Fibroblast of lung (primary cell): Measurements from ENCODE around the gene DUSP1. TPM values are rescaled to one million over a fixed set of nuclear protein-coding genes. Genes with fewer than 3 reads are reported as not detected.

Source experiments
- DNase-seq, 2 donors: peaks; one replicate each; pipeline versions ENCODE4 v3.0.0 to v3.0.0-alpha.2; 2010; ENCODE audit warnings: low read depth in 2 of 2
- H2AFZ ChIP-seq: 2 replicates; pipeline ENCODE4 v1.5.1; 2012; ENCODE audit warnings: low read length, control low read depth, inconsistent platforms
- H3K27ac ChIP-seq: 2 replicates; pipeline ENCODE4 v1.5.1; 2011; ENCODE audit warnings: low read length, control low read depth; ENCODE audit not compliant: insufficient read depth
- H3K27me3 ChIP-seq: 2 replicates; pipeline ENCODE4 v1.5.1; 2011; ENCODE audit warnings: mild to moderate bottlenecking, low read length; ENCODE audit not compliant: control insufficient read depth, insufficient read depth
- H3K36me3 ChIP-seq: 2 replicates; pipeline ENCODE4 v1.5.1; 2011; ENCODE audit warnings: low read length; ENCODE audit not compliant: control insufficient read depth, insufficient read depth
- H3K4me1 ChIP-seq: 2 replicates; pipeline ENCODE4 v1.5.1; 2011; ENCODE audit warnings: low read length; ENCODE audit not compliant: control insufficient read depth, insufficient read depth; ENCODE audit errors: extremely low read depth
- H3K4me2 ChIP-seq: 2 replicates; pipeline ENCODE4 v1.5.1; 2011; ENCODE audit warnings: low read length, control low read depth; ENCODE audit not compliant: insufficient read depth; ENCODE audit errors: extremely low read depth
- H3K4me3 ChIP-seq, 4 experiments: fragments of 200-600 bp in 1 of 4; sonication (generic) in 1 of 4; replicated peaks in 1 of 4; 2 replicates each; pipeline ENCODE4 v1.5.1; 2011 to 2016; ENCODE audit warnings: low read length in 4 of 4, low read depth in 3 of 4, mild to moderate bottlenecking in 3 of 4, control low read depth in 2 of 4, inconsistent platforms in 1 of 4, mixed read lengths in 1 of 4; ENCODE audit not compliant: insufficient read depth in 1 of 4; ENCODE audit errors: control extremely low read depth in 1 of 4
- H3K79me2 ChIP-seq: 2 replicates; pipeline ENCODE4 v1.5.1; 2012; ENCODE audit warnings: mild to moderate bottlenecking, low read length, inconsistent platforms; ENCODE audit not compliant: control insufficient read depth, insufficient read depth
- H3K9ac ChIP-seq: 2 replicates; pipeline ENCODE4 v1.5.1; 2011; ENCODE audit warnings: mild to moderate bottlenecking, low read length, control low read depth; ENCODE audit not compliant: insufficient read depth
- H3K9me3 ChIP-seq: 2 replicates; pipeline ENCODE4 v1.5.1; 2012; ENCODE audit warnings: low read depth, low read length; ENCODE audit not compliant: control insufficient read depth, insufficient read depth
- H4K20me1 ChIP-seq: 2 replicates; pipeline ENCODE4 v1.5.1; 2011; ENCODE audit warnings: low read length; ENCODE audit not compliant: control insufficient read depth, insufficient read depth; ENCODE audit errors: extremely low read depth
- EZH2 ChIP-seq: IDR thresholded peaks from 2 replicates; pipeline ENCODE4 v1.5.1; 2012; ENCODE audit warnings: low read length, control low read depth, mild to moderate bottlenecking; ENCODE audit errors: missing control alignments
- polyA plus RNA-seq, 2 donors: library from polyadenylated mRNA; depleted of rRNA in 1 of 2; stranded (reverse) in 1 of 2; unstranded in 1 of 2; fragments of >200 nt; gene quantifications; 2 replicates each; pipeline ENCODE4 v1.2.1, GENCODE V29; 2011 to 2012; ENCODE audit warnings: missing spikeins in 1 of 2
- total RNA-seq: library from RNA; depleted of rRNA; stranded (reverse); fragments of >200 nt; gene quantifications from 2 replicates; pipeline ENCODE4 v1.2.1, GENCODE V29; 2014
- TF ChIP-seq, protein P1 (sequence below), 2 donors: IDR thresholded peaks in 1 of 2; conservative IDR thresholded peaks in 1 of 2; 1 replicate in 1 of 2; 2 replicates in 1 of 2; pipeline ENCODE4 v1.5.1; 2011 to 2012; ENCODE audit warnings: low read length in 2 of 2, control low read depth in 1 of 2, inconsistent platforms in 1 of 2, low read depth in 1 of 2, mild to moderate bottlenecking in 1 of 2

The DUSP1 gene
- total and polyA plus RNA-seq, 2 donors (not counting 1 experiment from before 2014, with no cell fraction given): 121 to 148 TPM

DNA sequence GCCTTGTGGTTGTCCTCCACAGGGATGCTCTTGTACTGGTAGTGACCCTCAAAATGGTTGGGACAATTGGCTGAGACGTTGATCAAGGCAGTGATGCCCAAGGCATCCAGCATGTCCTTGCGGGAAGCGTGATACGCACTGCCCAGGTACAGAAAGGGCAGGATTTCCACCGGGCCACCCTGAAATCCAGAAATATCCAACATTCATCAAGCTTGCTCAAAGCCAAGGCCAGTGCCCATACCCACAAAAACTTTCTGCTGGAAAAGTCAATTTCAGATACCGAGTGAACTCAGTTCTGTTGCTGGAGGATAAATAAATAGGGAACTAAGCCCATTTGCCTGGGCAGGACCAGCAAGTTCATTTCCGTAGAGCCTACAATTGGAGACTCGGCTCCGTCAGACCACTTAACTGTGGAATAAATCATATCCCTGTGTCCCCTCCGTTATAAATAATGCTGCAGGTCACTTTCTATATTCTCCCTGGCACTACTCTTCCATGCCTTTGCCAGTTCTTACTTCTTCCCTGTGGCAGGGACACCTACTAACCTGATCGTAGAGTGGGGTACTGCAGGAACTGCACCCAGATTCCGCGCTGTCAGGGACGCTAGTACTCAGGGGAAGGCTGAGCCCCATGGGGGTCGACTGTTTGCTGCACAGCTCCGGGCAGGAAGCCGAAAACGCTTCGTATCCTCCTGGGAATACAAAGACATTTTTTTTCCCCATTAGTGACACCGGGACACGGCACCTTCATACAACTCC is 1.2 kb downstream of the DUSP1 start:
- Histone ChIP-seq H3K9me3 (no peaks in the 10 kb centered on the region), H3K36me3 (peaks cover 15% of the 10 kb centered on the region), H3K27me3 (no peaks in the 10 kb centered on the region), H2AFZ (no peak overlapping the region), H3K79me2 (peaks cover 36% of the 10 kb centered on the region), H4K20me1 (no peaks in the 10 kb centered on the region), H3K4me3 (peak overlapping the region; percentile 55 to 100 (median 74)), H3K4me1 (peaks cover 23% of the 10 kb centered on the region), H3K9ac (peak overlapping the region; percentile 99), H3K4me2 (peak overlapping the region; percentile 88), H3K27ac (peak overlapping the region; percentile 91)
- TF ChIP-seq, protein P1, sequence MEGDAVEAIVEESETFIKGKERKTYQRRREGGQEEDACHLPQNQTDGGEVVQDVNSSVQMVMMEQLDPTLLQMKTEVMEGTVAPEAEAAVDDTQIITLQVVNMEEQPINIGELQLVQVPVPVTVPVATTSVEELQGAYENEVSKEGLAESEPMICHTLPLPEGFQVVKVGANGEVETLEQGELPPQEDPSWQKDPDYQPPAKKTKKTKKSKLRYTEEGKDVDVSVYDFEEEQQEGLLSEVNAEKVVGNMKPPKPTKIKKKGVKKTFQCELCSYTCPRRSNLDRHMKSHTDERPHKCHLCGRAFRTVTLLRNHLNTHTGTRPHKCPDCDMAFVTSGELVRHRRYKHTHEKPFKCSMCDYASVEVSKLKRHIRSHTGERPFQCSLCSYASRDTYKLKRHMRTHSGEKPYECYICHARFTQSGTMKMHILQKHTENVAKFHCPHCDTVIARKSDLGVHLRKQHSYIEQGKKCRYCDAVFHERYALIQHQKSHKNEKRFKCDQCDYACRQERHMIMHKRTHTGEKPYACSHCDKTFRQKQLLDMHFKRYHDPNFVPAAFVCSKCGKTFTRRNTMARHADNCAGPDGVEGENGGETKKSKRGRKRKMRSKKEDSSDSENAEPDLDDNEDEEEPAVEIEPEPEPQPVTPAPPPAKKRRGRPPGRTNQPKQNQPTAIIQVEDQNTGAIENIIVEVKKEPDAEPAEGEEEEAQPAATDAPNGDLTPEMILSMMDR (conservative IDR thresholded peaks at IDR 0.05 in 1 of 2, IDR thresholded peaks at IDR 0.05 in 1 of 2; ENCODE audit: low read depth in 1 of 2, low read length in 2 of 2): no peak
- no peak for TF ChIP-seq EZH2
- DNase-seq: peak; percentile 23 to 61

DNA sequence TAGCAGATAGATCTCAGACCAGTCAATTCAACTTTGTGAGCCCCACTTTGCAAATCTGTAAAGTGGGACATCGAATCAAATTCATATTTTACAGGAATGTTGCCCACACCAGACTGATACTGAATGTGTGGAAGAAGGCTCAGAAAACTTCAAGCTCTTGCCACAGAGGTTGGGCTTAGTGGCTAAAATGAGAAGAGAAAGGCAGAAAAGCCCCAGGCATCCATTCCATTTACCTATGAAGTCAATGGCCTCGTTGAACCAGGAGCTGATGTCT is 1.7 kb downstream of the DUSP1 start:
- peak overlapping the region; percentile 88 for H3K4me2 ChIP-seq
- no peak for DNase-seq
- H3K9me3 ChIP-seq: no peaks in the 10 kb centered on the region
- no peaks in the 10 kb centered on the region for H4K20me1 ChIP-seq
- no peak overlapping the region for H2AFZ ChIP-seq
- H3K27me3 ChIP-seq: no peaks in the 10 kb centered on the region
- TF ChIP-seq, protein P1 (conservative IDR thresholded peaks at IDR 0.05 in 1 of 2, IDR thresholded peaks at IDR 0.05 in 1 of 2; ENCODE audit: low read depth in 1 of 2, low read length in 2 of 2): no peak
- TF ChIP-seq EZH2: no peak
- H3K4me3 ChIP-seq: peak overlapping the region; percentile 55 to 100 (median 74)
- peaks cover 20% of the 10 kb centered on the region for H3K4me1 ChIP-seq
- H3K79me2 ChIP-seq: peaks cover 36% of the 10 kb centered on the region
- H3K36me3 ChIP-seq: peaks cover 15% of the 10 kb centered on the region
- H3K9ac ChIP-seq: peak overlapping the region; percentile 99
- H3K27ac ChIP-seq: peak overlapping the region; percentile 91

DNA sequence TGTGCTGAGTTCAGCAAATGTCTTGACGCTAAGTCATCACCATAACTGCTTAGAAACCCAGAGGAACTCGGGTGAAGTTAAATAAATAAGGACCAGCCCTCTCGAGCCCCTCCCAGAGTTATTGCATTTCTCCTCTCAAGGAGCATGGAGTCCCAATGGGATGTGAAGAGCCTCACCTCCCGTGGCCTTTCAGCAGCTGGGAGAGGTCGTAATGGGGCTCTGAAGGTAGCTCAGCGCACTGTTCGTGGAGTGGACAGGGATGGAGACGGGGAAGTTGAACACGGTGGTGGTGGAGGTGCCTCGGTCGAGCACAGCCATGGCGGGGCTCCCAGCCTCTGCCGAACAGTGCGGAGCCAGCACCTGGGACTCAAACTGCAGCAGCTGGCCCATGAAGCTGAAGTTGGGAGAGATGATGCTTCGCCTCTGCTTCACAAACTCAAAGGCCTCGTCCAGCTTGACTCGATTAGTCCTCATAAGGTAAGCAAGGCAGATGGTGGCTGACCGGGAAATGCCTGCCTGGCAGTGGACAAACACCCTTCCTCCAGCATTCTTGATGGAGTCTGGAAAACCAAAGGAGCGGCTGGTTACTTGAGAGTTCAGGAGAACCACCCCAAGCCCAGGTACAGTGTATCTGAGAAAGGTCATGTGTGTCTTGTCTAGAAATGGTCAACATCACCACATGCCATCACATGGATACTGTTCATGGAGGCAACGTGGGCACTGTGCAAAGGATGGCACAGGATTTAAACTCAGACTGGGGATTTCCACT is 2.2 kb downstream of the DUSP1 start:
- H3K9me3 ChIP-seq: no peaks in the 10 kb centered on the region
- H3K27ac ChIP-seq: peak overlapping the region; percentile 91
- no peaks in the 10 kb centered on the region for H3K27me3 ChIP-seq
- peak overlapping the region; percentile 55 to 100 (median 74) for H3K4me3 ChIP-seq
- no peaks in the 10 kb centered on the region for H4K20me1 ChIP-seq
- peak; percentile 66 to 78 for DNase-seq
- H3K9ac ChIP-seq: peak overlapping the region; percentile 99
- no peak overlapping the region for H2AFZ ChIP-seq
- H3K79me2 ChIP-seq: peaks cover 36% of the 10 kb centered on the region
- peak overlapping the region; percentile 88 for H3K4me2 ChIP-seq
- peaks cover 15% of the 10 kb centered on the region for H3K36me3 ChIP-seq
- TF ChIP-seq EZH2: no peak
- H3K4me1 ChIP-seq: peaks cover 15% of the 10 kb centered on the region
